ENCODE measurements around the gene AGXT. TPM values are rescaled to one million over a fixed set of nuclear protein-coding genes. Genes with fewer than 3 reads are reported as not detected.

AGXT gene
- total RNA-seq, 1 donor from 2014 or later = not detected

DNA sequence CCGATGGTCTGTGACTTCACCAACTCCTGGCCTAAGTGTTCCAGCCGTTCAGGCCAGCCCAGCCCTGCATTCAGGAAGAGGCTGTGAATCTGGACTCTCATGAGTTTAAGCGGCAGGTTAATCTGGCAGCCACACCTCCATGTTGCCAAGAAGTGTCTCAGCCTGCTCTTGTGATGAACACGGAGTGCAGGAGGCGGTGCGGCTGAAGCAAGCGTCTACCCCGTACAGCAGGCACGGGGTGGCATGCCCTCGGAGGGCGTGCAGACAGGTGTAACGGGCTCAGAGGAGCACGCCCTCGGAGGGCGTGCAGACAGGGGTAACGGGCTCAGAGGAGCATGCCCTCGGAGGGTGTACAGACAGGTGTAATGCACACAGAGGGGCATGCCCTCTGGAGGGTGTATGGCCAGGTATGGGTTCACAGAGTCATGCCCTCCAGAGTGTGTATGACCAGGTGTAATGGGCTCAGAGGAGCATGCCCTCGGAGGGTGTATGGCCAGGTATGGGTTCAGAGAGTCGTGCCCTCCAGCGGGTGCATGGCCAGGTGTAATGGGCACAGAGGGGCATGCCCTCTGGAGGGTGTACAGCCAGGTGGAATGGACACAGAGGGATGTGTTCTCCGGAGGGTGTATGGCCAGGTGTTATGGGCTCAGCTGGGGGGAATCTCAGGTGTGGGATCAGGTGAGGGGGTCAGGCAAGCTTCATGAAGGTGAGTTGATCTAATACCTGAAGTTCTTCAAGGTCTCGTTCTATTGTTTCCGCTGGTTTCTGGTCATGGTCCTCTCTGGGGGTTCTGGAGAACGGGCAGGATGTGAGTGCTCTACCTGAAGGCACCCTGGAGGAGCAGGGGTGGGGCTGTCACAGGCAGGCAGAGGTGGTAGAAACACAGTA is 60.1 kb downstream of the AGXT start:
- no peak for DNase-seq (ENCODE audit: low read depth, low spot score)
- Mint-ChIP-seq H3K27ac (ENCODE audit: unreplicated experiment) (no peak overlapping the region), H3K4me3 (no peak overlapping the region)

DNA sequence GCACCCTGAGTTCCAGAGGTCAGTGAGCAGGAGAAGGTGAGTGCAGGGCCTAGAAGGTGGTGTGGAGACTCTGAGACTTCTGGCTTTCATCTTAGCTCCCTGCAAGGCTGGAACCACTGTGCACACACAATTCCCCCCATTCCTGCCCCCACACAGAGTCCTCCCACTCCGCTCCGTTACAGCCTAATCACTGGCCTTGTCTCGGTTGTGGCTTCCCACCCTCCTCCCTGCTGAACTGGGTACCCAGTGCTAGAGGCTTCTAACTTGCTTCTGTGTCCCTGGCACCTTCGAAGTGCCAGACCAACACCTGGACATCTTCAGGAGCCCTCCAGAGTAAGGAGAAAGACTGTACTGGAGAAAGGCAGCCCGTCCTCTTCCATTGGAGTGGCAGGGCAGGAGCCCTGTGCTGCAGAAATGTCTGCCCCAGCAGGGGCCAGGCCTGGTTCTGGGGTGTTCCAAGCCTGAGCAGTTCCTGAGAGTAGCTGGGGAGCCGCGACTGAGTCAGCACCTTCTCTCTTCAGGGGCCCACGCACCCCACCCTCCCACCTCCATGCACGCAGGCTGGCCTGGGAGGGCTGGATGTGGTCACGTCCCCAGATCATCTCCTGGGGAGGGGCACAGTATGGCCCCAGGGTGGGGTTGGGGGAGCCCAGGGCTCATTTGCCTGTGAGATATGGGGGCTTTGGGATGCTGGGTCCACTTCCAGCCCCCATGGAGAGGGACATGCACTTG is 60.9 kb downstream of the AGXT start:
- H3K36me3 Mint-ChIP-seq (ENCODE audit: low read depth) = no peaks in the 10 kb centered on the region
- no peak overlapping the region for H3K27ac Mint-ChIP-seq (ENCODE audit: unreplicated experiment)
- H3K9me3 Mint-ChIP-seq = no peaks in the 10 kb centered on the region
- no peak for DNase-seq (ENCODE audit: low read depth, low spot score)
- TF ChIP-seq, protein P1, sequence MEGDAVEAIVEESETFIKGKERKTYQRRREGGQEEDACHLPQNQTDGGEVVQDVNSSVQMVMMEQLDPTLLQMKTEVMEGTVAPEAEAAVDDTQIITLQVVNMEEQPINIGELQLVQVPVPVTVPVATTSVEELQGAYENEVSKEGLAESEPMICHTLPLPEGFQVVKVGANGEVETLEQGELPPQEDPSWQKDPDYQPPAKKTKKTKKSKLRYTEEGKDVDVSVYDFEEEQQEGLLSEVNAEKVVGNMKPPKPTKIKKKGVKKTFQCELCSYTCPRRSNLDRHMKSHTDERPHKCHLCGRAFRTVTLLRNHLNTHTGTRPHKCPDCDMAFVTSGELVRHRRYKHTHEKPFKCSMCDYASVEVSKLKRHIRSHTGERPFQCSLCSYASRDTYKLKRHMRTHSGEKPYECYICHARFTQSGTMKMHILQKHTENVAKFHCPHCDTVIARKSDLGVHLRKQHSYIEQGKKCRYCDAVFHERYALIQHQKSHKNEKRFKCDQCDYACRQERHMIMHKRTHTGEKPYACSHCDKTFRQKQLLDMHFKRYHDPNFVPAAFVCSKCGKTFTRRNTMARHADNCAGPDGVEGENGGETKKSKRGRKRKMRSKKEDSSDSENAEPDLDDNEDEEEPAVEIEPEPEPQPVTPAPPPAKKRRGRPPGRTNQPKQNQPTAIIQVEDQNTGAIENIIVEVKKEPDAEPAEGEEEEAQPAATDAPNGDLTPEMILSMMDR (conservative IDR thresholded peaks at IDR 0.05) = no peak
- no peaks in the 10 kb centered on the region for H3K4me1 Mint-ChIP-seq
- H3K4me3 Mint-ChIP-seq = no peak overlapping the region
- peaks cover 4% of the 10 kb centered on the region for H3K27me3 Mint-ChIP-seq (ENCODE audit: low read depth)

More for the DNA sequence above, 60.1 kb downstream of the AGXT start:
- H3K27me3 Mint-ChIP-seq (ENCODE audit: low read depth) = peaks cover 4% of the 10 kb centered on the region
- TF ChIP-seq, protein P1 (conservative IDR thresholded peaks at IDR 0.05) = no peak
- no peaks in the 10 kb centered on the region for H3K9me3 Mint-ChIP-seq
- no peaks in the 10 kb centered on the region for H3K4me1 Mint-ChIP-seq
- H3K36me3 Mint-ChIP-seq (ENCODE audit: low read depth) = no peaks in the 10 kb centered on the region

Other genes starting within 250 kb of the AGXT start
- gene GPR35, start 243.3 kb upstream of the AGXT start, total RNA-seq = 1.7 and 2.0 TPM in 2 replicates
- not detected in 2 replicates for gene AQP12B, start 185.9 kb upstream of the AGXT start, total RNA-seq
- gene AQP12A, start 177.0 kb upstream of the AGXT start, total RNA-seq = not detected in 2 replicates
- 90.9 and 91.3 TPM in 2 replicates for gene KIF1A, start 48.6 kb upstream of the AGXT start, total RNA-seq
- not detected in 2 replicates for gene MAB21L4, start 27.3 kb downstream of the AGXT start, total RNA-seq
- gene CROCC2, start 37.5 kb downstream of the AGXT start, total RNA-seq = not detected in 2 replicates
- 0.16 and 0.30 TPM in 2 replicates for gene SNED1, start 129.8 kb downstream of the AGXT start, total RNA-seq
- 43.7 and 46.2 TPM in 2 replicates for gene MTERF4, start 233.5 kb downstream of the AGXT start, total RNA-seq

All from neural crest cell (in vitro differentiated cells).